SU-DHL-6 (cell line): ENCODE data around the gene ANGPTL8.

ENCODE experiments used
- EZH2phosphoT487 ChIP-seq: fragments of 200-600 bp; sonication (generic), shearing (Covaris generic); conservative IDR thresholded peaks from 2 replicates; pipeline ENCODE4 v1.6.1; 2018; ENCODE audit warnings: mild to moderate bottlenecking, antibody characterized with exemption, low read length, moderate library complexity, mixed read lengths
- TF ChIP-seq, protein P1 (sequence below): fragments of 200-600 bp; sonication (generic); IDR thresholded peaks from one replicate; pipeline ENCODE4 v1.5.1; 2017; ENCODE audit warnings: antibody characterized with exemption, mild to moderate bottlenecking, low read length, moderate library complexity; ENCODE audit not compliant: insufficient read depth, poor library complexity, severe bottlenecking

DNA sequence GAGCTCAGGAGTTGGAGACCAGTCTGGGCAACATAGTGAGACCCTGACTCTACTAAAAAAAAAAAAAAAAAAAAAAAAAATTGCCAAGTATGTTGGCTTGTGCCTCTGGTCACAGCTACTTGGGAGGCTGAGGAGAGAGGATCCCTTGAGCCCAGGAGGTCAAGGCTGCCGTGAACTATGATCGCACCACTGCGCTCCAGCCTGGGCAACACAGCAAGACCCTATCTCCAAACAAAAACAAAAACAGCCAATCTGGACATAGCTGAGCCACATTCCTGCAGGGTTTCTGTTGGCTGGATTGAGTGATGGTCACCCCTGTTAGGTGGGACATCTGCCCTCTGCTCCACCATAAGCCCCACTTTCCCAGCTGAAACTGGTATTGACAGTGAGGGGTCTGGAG lies 13.6 kb upstream of the ANGPTL8 start:
- TF ChIP-seq, protein P1, sequence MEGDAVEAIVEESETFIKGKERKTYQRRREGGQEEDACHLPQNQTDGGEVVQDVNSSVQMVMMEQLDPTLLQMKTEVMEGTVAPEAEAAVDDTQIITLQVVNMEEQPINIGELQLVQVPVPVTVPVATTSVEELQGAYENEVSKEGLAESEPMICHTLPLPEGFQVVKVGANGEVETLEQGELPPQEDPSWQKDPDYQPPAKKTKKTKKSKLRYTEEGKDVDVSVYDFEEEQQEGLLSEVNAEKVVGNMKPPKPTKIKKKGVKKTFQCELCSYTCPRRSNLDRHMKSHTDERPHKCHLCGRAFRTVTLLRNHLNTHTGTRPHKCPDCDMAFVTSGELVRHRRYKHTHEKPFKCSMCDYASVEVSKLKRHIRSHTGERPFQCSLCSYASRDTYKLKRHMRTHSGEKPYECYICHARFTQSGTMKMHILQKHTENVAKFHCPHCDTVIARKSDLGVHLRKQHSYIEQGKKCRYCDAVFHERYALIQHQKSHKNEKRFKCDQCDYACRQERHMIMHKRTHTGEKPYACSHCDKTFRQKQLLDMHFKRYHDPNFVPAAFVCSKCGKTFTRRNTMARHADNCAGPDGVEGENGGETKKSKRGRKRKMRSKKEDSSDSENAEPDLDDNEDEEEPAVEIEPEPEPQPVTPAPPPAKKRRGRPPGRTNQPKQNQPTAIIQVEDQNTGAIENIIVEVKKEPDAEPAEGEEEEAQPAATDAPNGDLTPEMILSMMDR: no peak
- TF ChIP-seq EZH2phosphoT487: no peak
